Vagina (tissue), 2 donors: ENCODE measurements around the gene DCC.

Source experiments
- CTCF ChIP-seq, 3 experiments: fragments of 450-650 bp in 2 of 3; fragments of 200-600 bp in 1 of 3; sonication (generic) in 1 of 3; IDR thresholded peaks; one replicate each; pipeline ENCODE4 v1.5.1; 2017 to 2019; ENCODE audit warnings: antibody characterized with exemption in 3 of 3, mild to moderate bottlenecking in 2 of 3, moderate library complexity in 2 of 3
- POLR2A ChIP-seq, 2 donors: fragments of 450-650 bp; IDR thresholded peaks; one replicate each; pipeline ENCODE4 v1.6.1; 2017; ENCODE audit warnings: antibody characterized with exemption in 2 of 2, mild to moderate bottlenecking in 2 of 2, moderate library complexity in 2 of 2
- POLR2AphosphoS5 ChIP-seq, 2 donors: sonication (generic); formaldehyde crosslinking; IDR thresholded peaks; one replicate each; pipeline ENCODE4 v1.9.0; 2017; ENCODE audit warnings: antibody characterized with exemption in 2 of 2, mild to moderate bottlenecking in 2 of 2, low read depth in 1 of 2; ENCODE audit not compliant: insufficient read depth in 1 of 2

- no peak for TF ChIP-seq POLR2A (IDR thresholded peaks at IDR 0.05)
- no peak for TF ChIP-seq CTCF (IDR thresholded peaks at IDR 0.05)
- TF ChIP-seq POLR2AphosphoS5 (IDR thresholded peaks at IDR 0.05; ENCODE audit: insufficient read depth in 1 of 2, low read depth in 1 of 2): no peak
Measured at GRCh38 chr18:52310651-52311050, 29.3 kb upstream of the DCC start.
